HepG2 (cell line): ENCODE results near the gene GNG4. TPM values are rescaled to one million over a fixed set of nuclear protein-coding genes. Genes with fewer than 3 reads are reported as not detected.

Source experiments
- KDM5A ChIP-seq: fragments of 200-600 bp; sonication (generic); IDR thresholded peaks from 2 replicates; pipeline ENCODE4 v1.7.0; 2018; ENCODE audit warnings: antibody characterized with exemption, mild to moderate bottlenecking, low read length, borderline replicate concordance
- MIXL1 ChIP-seq: IDR thresholded peaks from 2 replicates; pipeline ENCODE4 v1.6.1; 2016
- TMF1 ChIP-seq: sonication (generic); formaldehyde crosslinking; IDR thresholded peaks from 2 replicates; pipeline ENCODE4 v1.8.1; 2022; ENCODE audit warnings: low read depth, missing genetic modification reagents
- ZNF138 ChIP-seq: sonication (generic); formaldehyde crosslinking; IDR thresholded peaks from 2 replicates; pipeline ENCODE4 v1.5.0; 2020; ENCODE audit warnings: mild to moderate bottlenecking, low read depth, missing genetic modification reagents
- ZNF460 ChIP-seq: sonication (generic); formaldehyde crosslinking; IDR thresholded peaks from 2 replicates; pipeline ENCODE4 v1.5.1; 2020; ENCODE audit warnings: missing genetic modification reagents, mild to moderate bottlenecking, borderline replicate concordance
- ZNF501 ChIP-seq: sonication (generic); formaldehyde crosslinking; IDR thresholded peaks from 2 replicates; pipeline ENCODE4 v1.5.1; 2020; ENCODE audit warnings: mild to moderate bottlenecking, moderate library complexity, missing genetic modification reagents
- ZNF772 ChIP-seq: sonication (generic); formaldehyde crosslinking; IDR thresholded peaks from 2 replicates; pipeline ENCODE4 v1.5.0; 2020; ENCODE audit warnings: mild to moderate bottlenecking, missing genetic modification reagents
- ZNF773 ChIP-seq: sonication (generic); formaldehyde crosslinking; IDR thresholded peaks from 2 replicates; pipeline ENCODE4 v1.4.0; 2020; ENCODE audit warnings: missing genetic modification reagents, borderline replicate concordance
- polyA plus RNA-seq, 8 experiments: library from polyadenylated mRNA; depleted of rRNA in 3 of 8; stranded (reverse) in 7 of 8; unstranded in 1 of 8; fragments of >200 nt; fragmentation: Illumina TruSeq in 4 of 8; extraction: Trizol in 4 of 8; gene quantifications; 2 replicates each; pipeline versions ENCODE4 v1.2.1 to v1.2.3, GENCODE V29; 2011 to 2016; ENCODE audit warnings: low read depth in 4 of 8, missing spikeins in 1 of 8, mixed read lengths in 1 of 8; ENCODE audit not compliant: insufficient read depth in 1 of 8
- total RNA-seq, 5 experiments: library from RNA; depleted of rRNA; stranded (reverse); fragments of >200 nt; fragmentation: Illumina TruSeq; extraction: Trizol; gene quantifications; 2 replicates each; pipeline ENCODE4 v1.2.3, GENCODE V29; 2016; ENCODE audit warnings: low read depth in 1 of 5
- TF ChIP-seq, protein P1 (sequence below): sonication (generic); formaldehyde crosslinking; IDR thresholded peaks from 2 replicates; pipeline ENCODE4 v1.5.0; 2020; ENCODE audit warnings: mild to moderate bottlenecking, missing genetic modification reagents, borderline replicate concordance
- TF ChIP-seq, protein P2 (sequence below): sonication (generic); formaldehyde crosslinking; IDR thresholded peaks from 2 replicates; pipeline ENCODE4 v1.4.0; 2020; ENCODE audit warnings: missing genetic modification reagents
- TF ChIP-seq, protein P3 (sequence below): sonication (generic); formaldehyde crosslinking; IDR thresholded peaks from 2 replicates; pipeline ENCODE4 v1.4.0; 2020; ENCODE audit warnings: missing genetic modification reagents

The GNG4 gene
- total and polyA plus RNA-seq, 2 of the 13 experiments (the other 11 are each of a cell fraction or from before 2014, with no cell fraction given): 27.1 to 69.5 TPM

DNA sequence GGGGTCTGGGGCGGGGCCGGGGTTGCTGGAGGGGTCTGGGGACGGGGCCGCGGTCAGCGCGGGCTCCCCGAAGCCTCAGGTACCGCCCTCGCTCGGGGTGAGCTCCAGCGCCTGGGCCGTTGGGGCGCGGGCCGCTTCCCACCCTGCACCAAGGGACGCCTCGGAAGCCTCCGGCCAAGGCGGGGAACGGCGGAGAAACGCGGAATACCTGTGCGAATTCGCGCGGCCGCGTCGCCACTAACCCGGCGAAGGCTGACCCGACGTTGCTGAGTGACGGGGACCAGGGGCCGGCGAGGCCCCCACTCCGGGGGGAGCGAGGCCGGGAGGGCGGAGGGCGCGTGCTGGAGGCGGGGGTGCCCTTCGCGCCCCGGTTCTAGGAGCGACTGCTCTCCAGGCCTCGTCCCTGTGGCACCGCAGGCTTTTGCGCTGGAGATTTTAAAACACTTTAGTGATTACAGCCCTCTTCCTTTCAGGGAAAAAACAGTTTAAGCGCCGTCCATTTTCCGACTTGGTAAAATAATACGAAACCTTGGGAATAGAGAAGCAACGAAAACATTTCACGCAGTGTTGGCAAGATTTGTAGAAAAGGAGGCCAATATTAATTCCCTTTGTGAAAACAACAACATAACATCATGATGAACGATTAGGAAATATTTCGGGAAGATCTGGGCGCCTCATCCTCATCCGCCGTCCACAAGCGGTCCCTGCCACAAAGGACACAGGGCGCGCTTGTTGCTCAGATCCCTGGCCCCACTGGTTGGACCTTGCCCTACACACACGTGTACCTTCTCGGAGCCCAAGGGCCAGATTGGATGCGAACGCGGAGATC is 971 bp upstream of the GNG4 start (continued):
- TF ChIP-seq KDM5A (no peak), ZNF138 (CRISPR knock-in tag) (no peak), ZNF460 (no peak; the same call in 1 of the 2 replicates), MIXL1 (CRISPR knock-in tag) (no peak; the same call in 1 of the 2 replicates), ZNF773 (no peak), ZNF501 (peak; percentile 85; the same call in 1 of the 2 replicates), TMF1 (no peak), ZNF772 (CRISPR knock-in tag) (peak; percentile 95; the same call in 1 of the 2 replicates)
- TF ChIP-seq, protein P1, sequence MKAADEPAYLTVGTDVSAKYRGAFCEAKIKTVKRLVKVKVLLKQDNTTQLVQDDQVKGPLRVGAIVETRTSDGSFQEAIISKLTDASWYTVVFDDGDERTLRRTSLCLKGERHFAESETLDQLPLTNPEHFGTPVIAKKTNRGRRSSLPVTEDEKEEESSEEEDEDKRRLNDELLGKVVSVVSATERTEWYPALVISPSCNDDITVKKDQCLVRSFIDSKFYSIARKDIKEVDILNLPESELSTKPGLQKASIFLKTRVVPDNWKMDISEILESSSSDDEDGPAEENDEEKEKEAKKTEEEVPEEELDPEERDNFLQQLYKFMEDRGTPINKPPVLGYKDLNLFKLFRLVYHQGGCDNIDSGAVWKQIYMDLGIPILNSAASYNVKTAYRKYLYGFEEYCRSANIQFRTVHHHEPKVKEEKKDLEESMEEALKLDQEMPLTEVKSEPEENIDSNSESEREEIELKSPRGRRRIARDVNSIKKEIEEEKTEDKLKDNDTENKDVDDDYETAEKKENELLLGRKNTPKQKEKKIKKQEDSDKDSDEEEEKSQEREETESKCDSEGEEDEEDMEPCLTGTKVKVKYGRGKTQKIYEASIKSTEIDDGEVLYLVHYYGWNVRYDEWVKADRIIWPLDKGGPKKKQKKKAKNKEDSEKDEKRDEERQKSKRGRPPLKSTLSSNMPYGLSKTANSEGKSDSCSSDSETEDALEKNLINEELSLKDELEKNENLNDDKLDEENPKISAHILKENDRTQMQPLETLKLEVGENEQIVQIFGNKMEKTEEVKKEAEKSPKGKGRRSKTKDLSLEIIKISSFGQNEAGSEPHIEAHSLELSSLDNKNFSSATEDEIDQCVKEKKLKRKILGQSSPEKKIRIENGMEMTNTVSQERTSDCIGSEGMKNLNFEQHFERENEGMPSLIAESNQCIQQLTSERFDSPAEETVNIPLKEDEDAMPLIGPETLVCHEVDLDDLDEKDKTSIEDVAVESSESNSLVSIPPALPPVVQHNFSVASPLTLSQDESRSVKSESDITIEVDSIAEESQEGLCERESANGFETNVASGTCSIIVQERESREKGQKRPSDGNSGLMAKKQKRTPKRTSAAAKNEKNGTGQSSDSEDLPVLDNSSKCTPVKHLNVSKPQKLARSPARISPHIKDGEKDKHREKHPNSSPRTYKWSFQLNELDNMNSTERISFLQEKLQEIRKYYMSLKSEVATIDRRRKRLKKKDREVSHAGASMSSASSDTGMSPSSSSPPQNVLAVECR (CRISPR knock-in tag): peak; percentile 83; the same call in 1 of the 2 replicates
- TF ChIP-seq, protein P2, sequence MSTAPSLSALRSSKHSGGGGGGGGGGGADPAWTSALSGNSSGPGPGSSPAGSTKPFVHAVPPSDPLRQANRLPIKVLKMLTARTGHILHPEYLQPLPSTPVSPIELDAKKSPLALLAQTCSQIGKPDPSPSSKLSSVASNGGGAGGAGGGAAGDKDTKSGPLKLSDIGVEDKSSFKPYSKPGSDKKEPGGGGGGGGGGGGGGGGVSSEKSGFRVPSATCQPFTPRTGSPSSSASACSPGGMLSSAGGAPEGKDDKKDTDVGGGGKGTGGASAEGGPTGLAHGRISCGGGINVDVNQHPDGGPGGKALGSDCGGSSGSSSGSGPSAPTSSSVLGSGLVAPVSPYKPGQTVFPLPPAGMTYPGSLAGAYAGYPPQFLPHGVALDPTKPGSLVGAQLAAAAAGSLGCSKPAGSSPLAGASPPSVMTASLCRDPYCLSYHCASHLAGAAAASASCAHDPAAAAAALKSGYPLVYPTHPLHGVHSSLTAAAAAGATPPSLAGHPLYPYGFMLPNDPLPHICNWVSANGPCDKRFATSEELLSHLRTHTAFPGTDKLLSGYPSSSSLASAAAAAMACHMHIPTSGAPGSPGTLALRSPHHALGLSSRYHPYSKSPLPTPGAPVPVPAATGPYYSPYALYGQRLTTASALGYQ (CRISPR knock-in tag): peak; percentile 59; the same call in 1 of the 2 replicates
- TF ChIP-seq, protein P3, sequence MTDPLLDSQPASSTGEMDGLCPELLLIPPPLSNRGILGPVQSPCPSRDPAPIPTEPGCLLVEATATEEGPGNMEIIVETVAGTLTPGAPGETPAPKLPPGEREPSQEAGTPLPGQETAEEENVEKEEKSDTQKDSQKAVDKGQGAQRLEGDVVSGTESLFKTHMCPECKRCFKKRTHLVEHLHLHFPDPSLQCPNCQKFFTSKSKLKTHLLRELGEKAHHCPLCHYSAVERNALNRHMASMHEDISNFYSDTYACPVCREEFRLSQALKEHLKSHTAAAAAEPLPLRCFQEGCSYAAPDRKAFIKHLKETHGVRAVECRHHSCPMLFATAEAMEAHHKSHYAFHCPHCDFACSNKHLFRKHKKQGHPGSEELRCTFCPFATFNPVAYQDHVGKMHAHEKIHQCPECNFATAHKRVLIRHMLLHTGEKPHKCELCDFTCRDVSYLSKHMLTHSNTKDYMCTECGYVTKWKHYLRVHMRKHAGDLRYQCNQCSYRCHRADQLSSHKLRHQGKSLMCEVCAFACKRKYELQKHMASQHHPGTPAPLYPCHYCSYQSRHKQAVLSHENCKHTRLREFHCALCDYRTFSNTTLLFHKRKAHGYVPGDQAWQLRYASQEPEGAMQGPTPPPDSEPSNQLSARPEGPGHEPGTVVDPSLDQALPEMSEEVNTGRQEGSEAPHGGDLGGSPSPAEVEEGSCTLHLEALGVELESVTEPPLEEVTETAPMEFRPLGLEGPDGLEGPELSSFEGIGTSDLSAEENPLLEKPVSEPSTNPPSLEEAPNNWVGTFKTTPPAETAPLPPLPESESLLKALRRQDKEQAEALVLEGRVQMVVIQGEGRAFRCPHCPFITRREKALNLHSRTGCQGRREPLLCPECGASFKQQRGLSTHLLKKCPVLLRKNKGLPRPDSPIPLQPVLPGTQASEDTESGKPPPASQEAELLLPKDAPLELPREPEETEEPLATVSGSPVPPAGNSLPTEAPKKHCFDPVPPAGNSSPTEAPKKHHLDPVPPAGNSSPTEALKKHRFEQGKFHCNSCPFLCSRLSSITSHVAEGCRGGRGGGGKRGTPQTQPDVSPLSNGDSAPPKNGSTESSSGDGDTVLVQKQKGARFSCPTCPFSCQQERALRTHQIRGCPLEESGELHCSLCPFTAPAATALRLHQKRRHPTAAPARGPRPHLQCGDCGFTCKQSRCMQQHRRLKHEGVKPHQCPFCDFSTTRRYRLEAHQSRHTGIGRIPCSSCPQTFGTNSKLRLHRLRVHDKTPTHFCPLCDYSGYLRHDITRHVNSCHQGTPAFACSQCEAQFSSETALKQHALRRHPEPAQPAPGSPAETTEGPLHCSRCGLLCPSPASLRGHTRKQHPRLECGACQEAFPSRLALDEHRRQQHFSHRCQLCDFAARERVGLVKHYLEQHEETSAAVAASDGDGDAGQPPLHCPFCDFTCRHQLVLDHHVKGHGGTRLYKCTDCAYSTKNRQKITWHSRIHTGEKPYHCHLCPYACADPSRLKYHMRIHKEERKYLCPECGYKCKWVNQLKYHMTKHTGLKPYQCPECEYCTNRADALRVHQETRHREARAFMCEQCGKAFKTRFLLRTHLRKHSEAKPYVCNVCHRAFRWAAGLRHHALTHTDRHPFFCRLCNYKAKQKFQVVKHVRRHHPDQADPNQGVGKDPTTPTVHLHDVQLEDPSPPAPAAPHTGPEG (CRISPR knock-in tag): peak; percentile 57; the same call in 1 of the 2 replicates
